ENCODE measurements around the gene TSPAN17.
A peak's percentile ranks its signal among the peaks of the same experiment; 100 is the strongest.

The TSPAN17 gene

GRCh38 chr5:176659512-176659839 lies 12.2 kb downstream of the TSPAN17 start:
- Histone ChIP-seq H3K36me3 (peaks cover 5 to 36% (median 16%) of the 10 kb centered on the region in 3 donors), H3K27me3 (peaks cover 0 to 30% of the 10 kb centered on the region in 2 donors), H3K27ac (no peak overlapping the region), H3K4me3 (no peak overlapping the region), H3K4me1 (peaks cover 0 to 7% (median 2%) of the 10 kb centered on the region in 4 donors), H3K9me3 (no peaks in the 10 kb centered on the region)
- DNase-seq, result no peak
- intact Hi-C loops (cut with DNase I; ENCODE audit: low total_unique reads), result no loop called here
- no peak for TF ChIP-seq CTCF (IDR thresholded peaks at IDR 0.05)

- Histone ChIP-seq H3K9me3 (no peaks in the 10 kb centered on the region), H3K27ac (no peak overlapping the region), H3K27me3 (peaks cover 0 to 35% of the 10 kb centered on the region in 2 donors), H3K36me3 (peaks cover 5 to 31% (median 12%) of the 10 kb centered on the region in 3 donors), H3K4me3 (no peak overlapping the region), H3K4me1 (peaks cover 0 to 7% (median 2%) of the 10 kb centered on the region in 4 donors)
- DNase-seq, result no peak
- no peak for TF ChIP-seq CTCF (IDR thresholded peaks at IDR 0.05)
- intact Hi-C loops (cut with DNase I; ENCODE audit: low total_unique reads), result no loop called here
These were observed 12.7 kb downstream of the TSPAN17 start for GRCh38 chr5:176659860-176660461.

- no peak for DNase-seq
- intact Hi-C loops (cut with DNase I; ENCODE audit: low total_unique reads), result no loop called here
- TF ChIP-seq CTCF (IDR thresholded peaks at IDR 0.05), result no peak
- no peaks in the 10 kb centered on the region for H3K9me3 ChIP-seq
- H3K4me1 ChIP-seq, result peaks cover 0 to 7% (median 2%) of the 10 kb centered on the region in 4 donors
- H3K27ac ChIP-seq, result no peak overlapping the region
- H3K4me3 ChIP-seq, result no peak overlapping the region
- H3K36me3 ChIP-seq, result peaks cover 5 to 26% (median 8%) of the 10 kb centered on the region in 3 donors
- H3K27me3 ChIP-seq, result peaks cover 0 to 38% of the 10 kb centered on the region in 2 donors
These were observed 13.2 kb downstream of the TSPAN17 start for GRCh38 chr5:176660530-176660859.

- Histone ChIP-seq H3K9me3 (no peaks in the 10 kb centered on the region), H3K4me3 (no peak overlapping the region), H3K36me3 (peaks cover 5 to 21% (median 8%) of the 10 kb centered on the region in 3 donors), H3K27me3 (peaks cover 0 to 38% of the 10 kb centered on the region in 2 donors), H3K4me1 (peaks cover 0 to 7% (median 2%) of the 10 kb centered on the region in 4 donors), H3K27ac (no peak overlapping the region)
- intact Hi-C loops (cut with DNase I; ENCODE audit: low total_unique reads), result no loop called here
- peak; percentile 80 to 96 for TF ChIP-seq CTCF (IDR thresholded peaks at IDR 0.05)
- DNase-seq, result peak in 1 of 2 donors; percentile 77
These were observed 13.8 kb downstream of the TSPAN17 start for GRCh38 chr5:176660860-176661641.

- no peak for DNase-seq
- H3K27ac ChIP-seq, result no peak overlapping the region
- H3K4me3 ChIP-seq, result no peak overlapping the region
- no peak for TF ChIP-seq CTCF (IDR thresholded peaks at IDR 0.05)
- peaks cover 1 to 14% (median 5%) of the 10 kb centered on the region in 3 donors for H3K36me3 ChIP-seq
- intact Hi-C loops (cut with DNase I; ENCODE audit: low total_unique reads), result no loop called here
- no peaks in the 10 kb centered on the region for H3K9me3 ChIP-seq
- peaks cover 0 to 7% (median 2%) of the 10 kb centered on the region in 4 donors for H3K4me1 ChIP-seq
- peaks cover 0 to 38% of the 10 kb centered on the region in 2 donors for H3K27me3 ChIP-seq
These were observed 14.4 kb downstream of the TSPAN17 start for GRCh38 chr5:176661676-176662075.

Measured in tibial artery (tissue), 4 donors.